22Rv1 (cell line): Measurements from ENCODE around the gene SLC16A12.

Experiments used
- CTCF ChIP-seq: fragments of 450-650 bp; IDR thresholded peaks from 2 replicates; pipeline ENCODE4 v1.5.1; 2017; ENCODE audit warnings: mild to moderate bottlenecking
- ZFX ChIP-seq: fragments of 450-650 bp; IDR thresholded peaks from 2 replicates; pipeline ENCODE4 v1.6.1; 2017; ENCODE audit warnings: antibody characterized with exemption, borderline replicate concordance

GRCh38 chr10:89388806-89389205, 146.6 kb downstream of the SLC16A12 start:
- TF ChIP-seq CTCF = no peak
- no peak for TF ChIP-seq ZFX
